Activated CD4-positive, alpha-beta T cell treated with anti-CD3 and anti-CD28 coated beads, Interleukin-2, amount 10 ng/mL, durations not matched to agents 7 days and 5 days (primary cell): Measurements from ENCODE around the gene TPK1. TPM values are rescaled to one million over a fixed set of nuclear protein-coding genes. Genes with fewer than 3 reads are reported as not detected.

Experiments
- CTCF ChIA-PET: fragments of 350-600 bp; sonication (Branson Sonifier 250); formaldehyde crosslinking; loops from one replicate; lab custom pipeline; 2021; ENCODE audit warnings: antibody characterized with exemption; lab: Charles Lee
- POLR2A ChIA-PET: fragments of 350-600 bp; sonication (Branson Sonifier 250); formaldehyde crosslinking; loops from one replicate; lab custom pipeline; 2021; ENCODE audit warnings: antibody characterized with exemption; lab: Charles Lee
- DNase-seq: peaks from one replicate; pipeline ENCODE4 v3.0.0-alpha.2; 2020
- H3K27ac Mint-ChIP-seq: one replicate; pipeline ENCODE4 v1.8.0; 2021; ENCODE audit warnings: mild to moderate bottlenecking, moderate library complexity, mixed read lengths
- H3K27me3 Mint-ChIP-seq: one replicate; pipeline ENCODE4 v1.8.0; 2021; ENCODE audit warnings: mixed read lengths
- H3K36me3 Mint-ChIP-seq: one replicate; pipeline ENCODE4 v1.8.0; 2021; ENCODE audit warnings: low read depth, mixed read lengths
- H3K4me1 Mint-ChIP-seq: one replicate; pipeline ENCODE4 v1.8.0; 2021; ENCODE audit warnings: mixed read lengths
- H3K4me3 Mint-ChIP-seq: one replicate; pipeline ENCODE4 v1.8.0; 2021; ENCODE audit warnings: mild to moderate bottlenecking, moderate library complexity, mixed read lengths
- H3K9me3 Mint-ChIP-seq: one replicate; pipeline ENCODE4 v1.8.0; 2021; ENCODE audit warnings: mixed read lengths
- total RNA-seq, 2 experiments: library from RNA; stranded (reverse); gene quantifications; one replicate each; pipeline ENCODE4 v1.2.3, GENCODE V29; 2021

TPK1 gene
- 10 to 100 TPM; 11.8 to 13.2 TPM for total RNA-seq

- H3K9me3 Mint-ChIP-seq, result peaks cover 21% of the 10 kb centered on the region
- H3K27ac Mint-ChIP-seq, result peak within 1 kb of the TSS; percentile 99
- peak within 1 kb of the TSS; percentile 93 for H3K4me3 Mint-ChIP-seq
- peaks cover 25% of the 10 kb centered on the region for H3K36me3 Mint-ChIP-seq
- DNase-seq, result peak; percentile 91
- ChIA-PET CTCF (interaction anchor here (0.8 to 2.0 kb wide), 9 partner anchors 9 to 50 kb away, joined by 3 to 9 read pairs (median 4); no protein-coding TSS in a partner anchor), POLR2A (interaction anchor here (0.6 to 2.3 kb wide), 5 partner anchors 10 to 912 kb away, joined by 3 to 12 read pairs (median 5); no protein-coding TSS in a partner anchor)
- peaks cover 43% of the 10 kb centered on the region for H3K4me1 Mint-ChIP-seq
- no peaks in the 10 kb centered on the region for H3K27me3 Mint-ChIP-seq
Observed at GRCh38 chr7:144835652-144836544, at the start of gene TPK1. TPK1 (minus strand) TSS chr7:144836053; CDS start chr7:144835602, 451 bp downstream.

- CTCF ChIA-PET, result no interaction called here
- Mint-ChIP-seq H3K27me3 (no peaks in the 10 kb centered on the region), H3K27ac (no peak overlapping the region), H3K9me3 (no peaks in the 10 kb centered on the region), H3K4me3 (no peak overlapping the region), H3K4me1 (no peaks in the 10 kb centered on the region), H3K36me3 (no peaks in the 10 kb centered on the region)
- no peak for DNase-seq
- POLR2A ChIA-PET, result no interaction called here
Observed at GRCh38 chr7:144885478-144885877, 49.6 kb upstream of the TPK1 start.

DNA sequence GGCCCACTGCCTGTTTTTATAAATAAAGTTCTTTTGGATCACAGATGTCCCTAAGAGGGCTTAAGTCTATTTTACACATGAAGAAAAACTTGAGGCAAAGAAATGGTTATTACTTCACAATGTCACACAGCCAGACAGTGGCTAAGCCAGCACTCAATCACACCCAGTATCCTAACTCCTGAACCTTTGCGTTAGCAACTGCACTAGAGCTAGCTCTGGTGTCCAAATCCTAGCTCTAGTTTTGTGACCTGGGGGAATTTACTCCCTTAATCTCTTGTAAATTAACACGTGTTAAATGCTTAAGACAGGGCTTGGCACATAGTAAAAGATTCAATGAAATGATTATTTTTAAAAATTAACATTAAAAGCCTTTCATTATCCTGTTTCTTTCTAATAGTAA lies 49.0 kb upstream of the TPK1 start:
- no peaks in the 10 kb centered on the region for H3K36me3 Mint-ChIP-seq
- DNase-seq, result no peak
- no peak overlapping the region for H3K4me3 Mint-ChIP-seq
- no peaks in the 10 kb centered on the region for H3K4me1 Mint-ChIP-seq
- ChIA-PET CTCF (no interaction called here), POLR2A (no interaction called here)
- no peaks in the 10 kb centered on the region for H3K27me3 Mint-ChIP-seq
- H3K9me3 Mint-ChIP-seq, result no peaks in the 10 kb centered on the region
- no peak overlapping the region for H3K27ac Mint-ChIP-seq

DNA sequence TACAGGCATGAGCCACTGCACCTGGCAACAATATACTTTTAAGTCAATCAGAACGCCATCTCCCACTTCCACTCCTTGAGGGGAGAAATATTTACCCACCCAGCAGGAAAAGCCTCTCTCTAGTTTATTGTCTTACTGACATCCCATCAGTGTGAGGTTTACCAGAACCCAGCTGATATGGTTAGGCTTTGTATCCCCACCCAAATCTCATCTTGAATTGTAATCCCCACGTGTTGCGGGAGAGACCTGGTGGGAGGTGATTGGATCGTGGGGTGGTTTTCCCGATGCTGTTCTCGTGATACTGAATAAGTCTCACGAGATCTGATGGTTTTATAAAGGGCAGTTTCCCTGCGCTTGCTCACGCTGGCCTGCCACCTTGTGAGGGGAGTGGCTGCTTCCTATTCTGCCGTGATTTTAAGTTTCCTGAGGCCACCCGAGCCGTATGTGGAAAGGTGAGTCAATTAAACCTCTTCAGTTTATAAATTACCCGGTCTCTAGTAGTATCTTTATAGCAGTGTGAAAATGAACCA lies 37.5 kb upstream of the TPK1 start:
- POLR2A ChIA-PET, result no interaction called here
- H3K27me3 Mint-ChIP-seq, result peaks cover 2% of the 10 kb centered on the region
- H3K4me3 Mint-ChIP-seq, result no peak overlapping the region
- CTCF ChIA-PET, result no interaction called here
- H3K9me3 Mint-ChIP-seq, result no peaks in the 10 kb centered on the region
- DNase-seq, result no peak
- no peaks in the 10 kb centered on the region for H3K4me1 Mint-ChIP-seq
- H3K36me3 Mint-ChIP-seq, result no peaks in the 10 kb centered on the region
- no peak overlapping the region for H3K27ac Mint-ChIP-seq

GRCh38 chr7:144869082-144869481 lies 33.2 kb upstream of the TPK1 start:
- H3K4me1 Mint-ChIP-seq, result no peaks in the 10 kb centered on the region
- H3K4me3 Mint-ChIP-seq, result no peak overlapping the region
- POLR2A ChIA-PET, result no interaction called here
- no peaks in the 10 kb centered on the region for H3K9me3 Mint-ChIP-seq
- H3K27ac Mint-ChIP-seq, result no peak overlapping the region
- H3K27me3 Mint-ChIP-seq, result peaks cover 4% of the 10 kb centered on the region
- H3K36me3 Mint-ChIP-seq, result no peaks in the 10 kb centered on the region
- CTCF ChIA-PET, result interaction anchor here (0.6 kb wide), 1 partner anchor 106 kb away, joined by 3 read pairs; no protein-coding TSS in a partner anchor
- no peak for DNase-seq

DNA sequence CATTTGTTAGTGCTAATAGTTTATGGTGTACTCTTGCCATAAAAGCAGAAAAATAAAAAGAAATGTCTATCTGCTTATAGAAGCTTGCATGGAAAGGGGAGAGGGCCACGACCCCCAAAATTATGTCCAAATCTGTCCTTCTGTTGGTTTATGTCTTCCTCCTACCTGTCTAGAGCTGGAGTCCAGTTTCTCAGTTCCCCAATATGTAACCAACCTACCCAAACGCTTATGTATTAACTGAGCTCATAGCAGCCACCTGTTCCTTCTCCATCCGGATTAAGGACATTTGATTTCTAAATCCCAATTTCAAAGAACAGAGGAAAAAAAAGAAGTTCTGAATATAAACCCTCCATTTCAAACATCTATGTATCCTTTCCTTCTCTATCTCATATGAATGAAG lies 30.3 kb upstream of the TPK1 start:
- no peak overlapping the region for H3K4me3 Mint-ChIP-seq
- POLR2A ChIA-PET, result no interaction called here
- H3K27me3 Mint-ChIP-seq, result peaks cover 4% of the 10 kb centered on the region
- CTCF ChIA-PET, result no interaction called here
- no peaks in the 10 kb centered on the region for H3K4me1 Mint-ChIP-seq
- H3K9me3 Mint-ChIP-seq, result no peaks in the 10 kb centered on the region
- DNase-seq, result no peak
- H3K27ac Mint-ChIP-seq, result no peak overlapping the region
- no peaks in the 10 kb centered on the region for H3K36me3 Mint-ChIP-seq

GRCh38 chr7:144863320-144863647 lies 27.4 kb upstream of the TPK1 start:
- CTCF ChIA-PET, result interaction anchor here (0.5 kb wide), 1 partner anchor 381 kb away, joined by 3 read pairs; no protein-coding TSS in a partner anchor
- POLR2A ChIA-PET, result no interaction called here
- no peaks in the 10 kb centered on the region for H3K9me3 Mint-ChIP-seq
- no peaks in the 10 kb centered on the region for H3K36me3 Mint-ChIP-seq
- no peak overlapping the region for H3K4me3 Mint-ChIP-seq
- peaks cover 4% of the 10 kb centered on the region for H3K27me3 Mint-ChIP-seq
- no peak overlapping the region for H3K27ac Mint-ChIP-seq
- DNase-seq, result no peak
- no peaks in the 10 kb centered on the region for H3K4me1 Mint-ChIP-seq

DNA sequence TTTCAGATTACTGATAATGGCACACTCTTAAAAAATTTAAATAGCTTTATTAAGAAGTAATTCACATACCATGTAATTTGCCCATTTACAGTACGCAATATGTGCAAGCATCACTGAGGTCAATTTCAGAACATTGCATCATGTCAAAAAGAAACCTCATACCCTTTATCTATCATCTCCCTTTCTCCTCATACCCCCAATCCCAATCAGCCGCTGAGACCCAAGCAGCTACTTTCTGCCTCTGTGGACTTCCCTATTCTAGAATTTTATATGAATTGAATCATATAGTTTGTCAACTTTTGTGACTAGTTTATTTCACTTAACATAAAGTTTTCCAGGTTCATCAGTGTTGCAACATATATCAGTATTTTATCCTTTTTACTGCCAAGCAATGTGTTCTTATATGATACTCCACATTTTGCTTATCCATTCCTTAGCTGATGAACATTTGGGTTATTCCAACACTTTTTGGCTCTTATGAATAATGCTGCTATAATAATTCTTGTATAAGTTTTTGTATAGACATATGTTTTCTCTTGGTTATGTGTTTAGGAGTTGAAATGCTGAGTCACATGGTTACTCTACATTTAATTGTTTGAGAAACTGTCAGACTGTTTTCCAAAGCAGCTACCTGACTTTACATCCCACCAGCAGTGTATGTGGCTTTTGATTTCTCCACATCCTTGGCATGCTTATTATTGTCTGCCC lies 26.9 kb upstream of the TPK1 start:
- CTCF ChIA-PET, result no interaction called here
- no peak overlapping the region for H3K4me3 Mint-ChIP-seq
- H3K9me3 Mint-ChIP-seq, result no peaks in the 10 kb centered on the region
- H3K27me3 Mint-ChIP-seq, result peaks cover 4% of the 10 kb centered on the region
- no peaks in the 10 kb centered on the region for H3K4me1 Mint-ChIP-seq
- H3K27ac Mint-ChIP-seq, result no peak overlapping the region
- no peaks in the 10 kb centered on the region for H3K36me3 Mint-ChIP-seq
- no peak for DNase-seq
- POLR2A ChIA-PET, result no interaction called here

GRCh38 chr7:144859739-144860138 lies 23.9 kb upstream of the TPK1 start:
- no peaks in the 10 kb centered on the region for H3K36me3 Mint-ChIP-seq
- H3K4me1 Mint-ChIP-seq, result no peaks in the 10 kb centered on the region
- peaks cover 2% of the 10 kb centered on the region for H3K27me3 Mint-ChIP-seq
- no peak overlapping the region for H3K27ac Mint-ChIP-seq
- no peaks in the 10 kb centered on the region for H3K9me3 Mint-ChIP-seq
- DNase-seq, result no peak
- H3K4me3 Mint-ChIP-seq, result no peak overlapping the region
- ChIA-PET POLR2A (no interaction called here), CTCF (no interaction called here)

GRCh38 chr7:144857463-144857862 lies 21.6 kb upstream of the TPK1 start:
- POLR2A ChIA-PET, result no interaction called here
- no peak for DNase-seq
- H3K27me3 Mint-ChIP-seq, result no peaks in the 10 kb centered on the region
- H3K4me1 Mint-ChIP-seq, result no peaks in the 10 kb centered on the region
- H3K36me3 Mint-ChIP-seq, result no peaks in the 10 kb centered on the region
- no peak overlapping the region for H3K4me3 Mint-ChIP-seq
- CTCF ChIA-PET, result no interaction called here
- no peak overlapping the region for H3K27ac Mint-ChIP-seq
- H3K9me3 Mint-ChIP-seq, result no peaks in the 10 kb centered on the region

GRCh38 chr7:144854839-144855424 lies 19.1 kb upstream of the TPK1 start:
- DNase-seq, result no peak
- no peak overlapping the region for H3K27ac Mint-ChIP-seq
- POLR2A ChIA-PET, result no interaction called here
- no peaks in the 10 kb centered on the region for H3K27me3 Mint-ChIP-seq
- CTCF ChIA-PET, result interaction anchor here (0.8 kb wide), 1 partner anchor 18 kb away, joined by 3 read pairs; no protein-coding TSS in a partner anchor
- H3K9me3 Mint-ChIP-seq, result peaks cover 4% of the 10 kb centered on the region
- no peak overlapping the region for H3K4me3 Mint-ChIP-seq
- no peaks in the 10 kb centered on the region for H3K36me3 Mint-ChIP-seq
- no peaks in the 10 kb centered on the region for H3K4me1 Mint-ChIP-seq

GRCh38 chr7:144853542-144853941 lies 17.7 kb upstream of the TPK1 start:
- Mint-ChIP-seq H3K4me1 (no peaks in the 10 kb centered on the region), H3K27ac (no peak overlapping the region), H3K9me3 (peaks cover 4% of the 10 kb centered on the region), H3K36me3 (no peaks in the 10 kb centered on the region), H3K4me3 (no peak overlapping the region), H3K27me3 (no peaks in the 10 kb centered on the region)
- no peak for DNase-seq
- CTCF ChIA-PET, result no interaction called here
- POLR2A ChIA-PET, result no interaction called here

DNA sequence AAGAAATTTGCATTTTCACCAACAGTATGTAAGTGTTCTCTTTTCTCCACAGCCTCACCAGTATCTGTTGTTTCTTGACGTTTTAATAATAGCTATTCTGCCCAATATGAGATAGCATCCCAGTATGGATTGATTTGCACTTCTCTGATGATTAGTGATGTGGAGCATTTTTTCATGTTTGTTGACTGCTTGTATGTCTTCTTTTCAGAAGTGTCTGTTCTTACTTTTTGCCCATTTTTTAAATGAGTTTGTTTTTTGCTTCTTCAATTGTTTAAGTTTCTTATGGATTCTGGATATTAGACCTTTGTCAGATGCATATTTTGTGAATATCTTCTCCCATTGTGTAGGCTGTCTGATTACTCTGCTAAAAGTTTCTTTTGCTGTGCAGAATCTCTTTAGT lies 12.2 kb upstream of the TPK1 start:
- Mint-ChIP-seq H3K27me3 (no peaks in the 10 kb centered on the region), H3K27ac (no peak overlapping the region), H3K36me3 (no peaks in the 10 kb centered on the region), H3K9me3 (peaks cover 8% of the 10 kb centered on the region), H3K4me3 (no peak overlapping the region), H3K4me1 (no peaks in the 10 kb centered on the region)
- CTCF ChIA-PET, result no interaction called here
- no peak for DNase-seq
- POLR2A ChIA-PET, result no interaction called here
